HUES64 (cell line): Measurements from ENCODE around the gene CDR2.
"Not testable (repeated sequence)": the region's sequence is repeated elsewhere in the genome, so short reads cannot be mapped to it uniquely, and the experiment has no call there.

Experiments used
- H3K27ac ChIP-seq: 2 replicates; pipeline ENCODE4 v1.7.0; 2013; ENCODE audit warnings: low read depth, low read length, inconsistent platforms
- H3K27me3 ChIP-seq: 2 replicates; pipeline ENCODE4 v1.6.1; 2013; ENCODE audit warnings: mild to moderate bottlenecking, low read length; ENCODE audit not compliant: insufficient read depth
- H3K36me3 ChIP-seq: 2 replicates; pipeline ENCODE4 v1.6.1; 2013; ENCODE audit warnings: mild to moderate bottlenecking, low read length; ENCODE audit not compliant: insufficient read depth
- H3K4me1 ChIP-seq: 2 replicates; pipeline ENCODE4 v1.6.1; 2013; ENCODE audit warnings: mild to moderate bottlenecking, low read length, moderate library complexity; ENCODE audit not compliant: insufficient read depth
- H3K4me3 ChIP-seq: 2 replicates; pipeline ENCODE4 v1.5.1; 2013; ENCODE audit warnings: mild to moderate bottlenecking, low read length, moderate library complexity
- H3K9ac ChIP-seq: 2 replicates; pipeline ENCODE4 v1.6.1; 2013; ENCODE audit warnings: mild to moderate bottlenecking, low read depth, low read length
- H3K9me3 ChIP-seq: 2 replicates; pipeline ENCODE4 v1.6.1; 2013; ENCODE audit warnings: low read depth, low read length; ENCODE audit not compliant: insufficient read depth
- WGBS: fragments of 150-250, 120-280 bp; methylation state at CpG from one replicate; pipeline ENCODE4 v1.1.7; 2013; ENCODE audit warnings: missing lambda C conversion rate; 5-methylcytosine and 5-hydroxymethylcytosine counted together

CDR2 gene

GRCh38 chr16:22313876-22314470 is 60.4 kb downstream of the CDR2 start:
- H3K4me1 ChIP-seq = no peaks in the 10 kb centered on the region
- WGBS = 98% methylated on average over 10 of the region's 10 CpGs
- H3K4me3 ChIP-seq = no peak overlapping the region
- H3K36me3 ChIP-seq = peaks cover 92% of the 10 kb centered on the region
- H3K27ac ChIP-seq = no peak overlapping the region
- no peak overlapping the region for H3K9ac ChIP-seq
- no peaks in the 10 kb centered on the region for H3K27me3 ChIP-seq
- no peaks in the 10 kb centered on the region for H3K9me3 ChIP-seq

GRCh38 chr16:22312897-22313781 is 61.3 kb downstream of the CDR2 start:
- H3K4me3 ChIP-seq = no peak overlapping the region
- H3K27me3 ChIP-seq = no peaks in the 10 kb centered on the region
- peaks cover 93% of the 10 kb centered on the region for H3K36me3 ChIP-seq
- WGBS = 92% methylated on average over 23 of the region's 23 CpGs
- no peaks in the 10 kb centered on the region for H3K9me3 ChIP-seq
- no peak overlapping the region for H3K27ac ChIP-seq
- H3K4me1 ChIP-seq = no peaks in the 10 kb centered on the region
- H3K9ac ChIP-seq = no peak overlapping the region

GRCh38 chr16:22311520-22311919 is 62.9 kb downstream of the CDR2 start:
- peaks cover 95% of the 10 kb centered on the region for H3K36me3 ChIP-seq
- no peak overlapping the region for H3K9ac ChIP-seq
- no peak overlapping the region for H3K4me3 ChIP-seq
- no peak overlapping the region for H3K27ac ChIP-seq
- no peaks in the 10 kb centered on the region for H3K27me3 ChIP-seq
- no peaks in the 10 kb centered on the region for H3K9me3 ChIP-seq
- H3K4me1 ChIP-seq = no peaks in the 10 kb centered on the region
- 95% methylated on average over 4 of the region's 4 CpGs for WGBS

- Histone ChIP-seq H3K9me3 (no peaks in the 10 kb centered on the region), H3K9ac (no peak overlapping the region), H3K4me1 (no peaks in the 10 kb centered on the region), H3K27me3 (no peaks in the 10 kb centered on the region), H3K27ac (no peak overlapping the region), H3K36me3 (peaks cover 95% of the 10 kb centered on the region), H3K4me3 (no peak overlapping the region)
- whole genome bisulfite sequencing = 96% methylated on average over 24 of the region's 24 CpGs
Measured at GRCh38 chr16:22308824-22309520, 65.4 kb downstream of the CDR2 start.

- Histone ChIP-seq H3K9me3 (no peaks in the 10 kb centered on the region), H3K36me3 (peaks cover 91% of the 10 kb centered on the region), H3K27ac (no peak overlapping the region), H3K27me3 (no peaks in the 10 kb centered on the region), H3K9ac (no peak overlapping the region), H3K4me3 (no peak overlapping the region), H3K4me1 (no peaks in the 10 kb centered on the region)
- WGBS = 97% methylated on average over 10 of the region's 10 CpGs
Measured at GRCh38 chr16:22307838-22308237, 66.6 kb downstream of the CDR2 start.

GRCh38 chr16:22306788-22307187 is 67.6 kb downstream of the CDR2 start:
- Histone ChIP-seq H3K9ac (no peak overlapping the region), H3K4me3 (no peak overlapping the region), H3K9me3 (no peaks in the 10 kb centered on the region), H3K4me1 (no peaks in the 10 kb centered on the region), H3K27me3 (no peaks in the 10 kb centered on the region), H3K27ac (no peak overlapping the region), H3K36me3 (peaks cover 91% of the 10 kb centered on the region)
- WGBS = 94% methylated on average over 9 of the region's 9 CpGs

GRCh38 chr16:22304411-22304810 is 70.0 kb downstream of the CDR2 start:
- no peaks in the 10 kb centered on the region for H3K9me3 ChIP-seq
- WGBS = 95% methylated on average over 4 of the region's 4 CpGs
- H3K4me3 ChIP-seq = no peak overlapping the region
- no peak overlapping the region for H3K27ac ChIP-seq
- peaks cover 75% of the 10 kb centered on the region for H3K36me3 ChIP-seq
- no peaks in the 10 kb centered on the region for H3K27me3 ChIP-seq
- H3K4me1 ChIP-seq = no peaks in the 10 kb centered on the region
- no peak overlapping the region for H3K9ac ChIP-seq

- Histone ChIP-seq H3K27me3 (no peaks in the 10 kb centered on the region), H3K9ac (no peak overlapping the region), H3K9me3 (no peaks in the 10 kb centered on the region), H3K36me3 (peaks cover 59% of the 10 kb centered on the region), H3K27ac (no peak overlapping the region), H3K4me1 (no peaks in the 10 kb centered on the region), H3K4me3 (no peak overlapping the region)
- WGBS = 96% methylated on average over 12 of the region's 12 CpGs
Measured at GRCh38 chr16:22302776-22303363, 71.5 kb downstream of the CDR2 start.

- not testable (repeated sequence) for H3K4me1 ChIP-seq, H3K4me3 ChIP-seq, H3K27me3 ChIP-seq, H3K9ac ChIP-seq, H3K27ac ChIP-seq, H3K9me3 ChIP-seq
- peaks cover 45% of the 10 kb centered on the region for H3K36me3 ChIP-seq
- 93% methylated on average over 7 of the region's 7 CpGs for WGBS
Measured at GRCh38 chr16:22301423-22301822, 73.0 kb downstream of the CDR2 start.

- H3K36me3 ChIP-seq = peaks cover 38% of the 10 kb centered on the region
- WGBS = 80% methylated on average over 8 of the region's 8 CpGs
Measured at GRCh38 chr16:22300427-22301071, 73.9 kb downstream of the CDR2 start.

More at GRCh38 chr16:22300427-22301071, 73.9 kb downstream of the CDR2 start:
- Histone ChIP-seq H3K27me3 (no peaks in the 10 kb centered on the region), H3K27ac (no peak overlapping the region), H3K9ac (no peak overlapping the region), H3K4me3 (no peak overlapping the region), H3K9me3 (no peaks in the 10 kb centered on the region), H3K4me1 (no peaks in the 10 kb centered on the region)
